ENCODE results near the gene HIPK1. TPM values are rescaled to one million over a fixed set of nuclear protein-coding genes. Genes with fewer than 3 reads are reported as not detected.

Gene HIPK1
- total and polyA plus RNA-seq, 2 of the 13 experiments (the other 11 are each of a cell fraction or from before 2014, with no cell fraction given) = 20.8 to 33.4 TPM

DNA sequence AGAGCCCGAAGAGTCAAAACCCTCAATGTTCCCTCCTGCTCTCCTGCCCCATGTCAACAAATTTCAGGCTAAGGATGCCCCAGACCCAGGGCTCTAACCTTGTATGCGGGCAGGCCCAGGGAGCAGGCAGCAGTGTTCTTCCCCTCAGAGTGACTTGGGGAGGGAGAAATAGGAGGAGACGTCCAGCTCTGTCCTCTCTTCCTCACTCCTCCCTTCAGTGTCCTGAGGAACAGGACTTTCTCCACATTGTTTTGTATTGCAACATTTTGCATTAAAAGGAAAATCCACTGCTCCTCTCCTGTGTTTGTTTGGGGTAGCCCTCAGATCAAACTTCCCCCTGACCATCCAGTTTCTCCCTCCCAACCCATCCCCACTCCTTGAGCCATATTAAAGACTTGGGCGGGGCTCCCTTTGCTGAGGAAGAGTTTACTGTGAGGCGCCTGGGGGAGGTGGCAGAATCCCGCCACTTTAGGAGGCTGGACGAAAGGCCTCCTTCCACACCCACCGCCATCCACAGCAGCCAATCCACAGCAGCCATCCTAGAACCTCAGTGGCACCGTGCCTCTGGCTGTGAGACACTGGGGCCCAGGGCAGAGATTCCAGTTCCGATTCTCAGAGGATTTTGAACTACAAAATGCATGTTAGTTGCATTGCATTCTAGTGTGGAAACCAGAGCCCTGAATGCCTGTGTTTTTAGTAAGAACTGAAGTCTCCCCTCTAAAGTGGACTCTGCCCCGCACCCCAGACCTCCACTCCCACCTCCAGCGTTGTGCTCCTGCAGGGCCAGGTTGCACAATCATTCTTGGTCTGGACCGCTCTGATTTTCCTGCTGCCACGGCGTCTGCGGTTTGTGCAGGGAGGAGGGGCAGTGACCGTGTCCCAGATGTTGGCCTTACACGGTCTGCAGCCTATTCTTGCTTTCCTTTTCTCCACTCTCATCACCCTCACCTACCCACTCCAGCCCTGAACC, 53.1 kb downstream of the HIPK1 start (continued):
- TF ChIP-seq, protein P1, sequence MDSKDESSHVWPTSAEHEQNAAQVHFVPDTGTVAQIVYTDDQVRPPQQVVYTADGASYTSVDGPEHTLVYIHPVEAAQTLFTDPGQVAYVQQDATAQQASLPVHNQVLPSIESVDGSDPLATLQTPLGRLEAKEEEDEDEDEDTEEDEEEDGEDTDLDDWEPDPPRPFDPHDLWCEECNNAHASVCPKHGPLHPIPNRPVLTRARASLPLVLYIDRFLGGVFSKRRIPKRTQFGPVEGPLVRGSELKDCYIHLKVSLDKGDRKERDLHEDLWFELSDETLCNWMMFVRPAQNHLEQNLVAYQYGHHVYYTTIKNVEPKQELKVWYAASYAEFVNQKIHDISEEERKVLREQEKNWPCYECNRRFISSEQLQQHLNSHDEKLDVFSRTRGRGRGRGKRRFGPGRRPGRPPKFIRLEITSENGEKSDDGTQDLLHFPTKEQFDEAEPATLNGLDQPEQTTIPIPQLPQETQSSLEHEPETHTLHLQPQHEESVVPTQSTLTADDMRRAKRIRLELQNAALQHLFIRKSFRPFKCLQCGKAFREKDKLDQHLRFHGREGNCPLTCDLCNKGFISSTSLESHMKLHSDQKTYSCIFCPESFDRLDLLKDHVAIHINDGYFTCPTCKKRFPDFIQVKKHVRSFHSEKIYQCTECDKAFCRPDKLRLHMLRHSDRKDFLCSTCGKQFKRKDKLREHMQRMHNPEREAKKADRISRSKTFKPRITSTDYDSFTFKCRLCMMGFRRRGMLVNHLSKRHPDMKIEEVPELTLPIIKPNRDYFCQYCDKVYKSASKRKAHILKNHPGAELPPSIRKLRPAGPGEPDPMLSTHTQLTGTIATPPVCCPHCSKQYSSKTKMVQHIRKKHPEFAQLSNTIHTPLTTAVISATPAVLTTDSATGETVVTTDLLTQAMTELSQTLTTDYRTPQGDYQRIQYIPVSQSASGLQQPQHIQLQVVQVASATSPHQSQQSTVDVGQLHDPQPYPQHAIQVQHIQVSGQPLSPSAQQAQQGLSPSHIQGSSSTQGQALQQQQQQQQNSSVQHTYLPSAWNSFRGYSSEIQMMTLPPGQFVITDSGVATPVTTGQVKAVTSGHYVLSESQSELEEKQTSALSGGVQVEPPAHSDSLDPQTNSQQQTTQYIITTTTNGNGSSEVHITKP (CRISPR knock-in tag; IDR thresholded peaks at IDR 0.05; ENCODE audit: low read depth) = no peak
- TF ChIP-seq XRCC5 (optimal IDR thresholded peaks at IDR 0.05; ENCODE audit: low read length) (peak; percentile 64), SMARCC2 (IDR thresholded peaks at IDR 0.05) (no peak), ZNF382 (CRISPR knock-in tag; IDR thresholded peaks at IDR 0.05; ENCODE audit: borderline replicate concordance) (no peak), NRL (CRISPR knock-in tag; IDR thresholded peaks at IDR 0.05; ENCODE audit: borderline replicate concordance) (no peak), U2AF1 (optimal IDR thresholded peaks at IDR 0.05; ENCODE audit: low read depth, low read length) (no peak), KLF11 (CRISPR knock-in tag; IDR thresholded peaks at IDR 0.05) (no peak), MAFK (conservative IDR thresholded peaks at IDR 0.05 in 1 of 2, IDR thresholded peaks at IDR 0.05 in 1 of 2; ENCODE audit: low read length in 2 of 2) (no peak), ZSCAN20 (CRISPR knock-in tag; IDR thresholded peaks at IDR 0.05; ENCODE audit: borderline replicate concordance) (no peak), IKZF4 (CRISPR knock-in tag; IDR thresholded peaks at IDR 0.05; ENCODE audit: borderline replicate concordance, low read depth, not compliant biosample characterization) (no peak), ELF4 (CRISPR knock-in tag; IDR thresholded peaks at IDR 0.05; ENCODE audit: borderline replicate concordance) (no peak), JDP2 (CRISPR knock-in tag; IDR thresholded peaks at IDR 0.05; ENCODE audit: borderline replicate concordance) (no peak), PLRG1 (conservative IDR thresholded peaks at IDR 0.05) (no peak), ZNF607 (CRISPR knock-in tag; IDR thresholded peaks at IDR 0.05; ENCODE audit: borderline replicate concordance) (no peak), SIX1 (CRISPR knock-in tag; IDR thresholded peaks at IDR 0.05; ENCODE audit: borderline replicate concordance) (no peak), BRD4 (CRISPR knock-in tag; IDR thresholded peaks at IDR 0.05) (no peak), ZNF746 (CRISPR knock-in tag; IDR thresholded peaks at IDR 0.05) (0 out of 2 replicates have a peak, but pooled peaks have one; percentile 48), NBN (conservative IDR thresholded peaks at IDR 0.05) (no peak), TBP (CRISPR knock-in tag; IDR thresholded peaks at IDR 0.05) (no peak), RELA (CRISPR knock-in tag; IDR thresholded peaks at IDR 0.05) (no peak), ZNF589 (CRISPR knock-in tag; conservative IDR thresholded peaks at IDR 0.05) (no peak)
- TF ChIP-seq, protein P2, sequence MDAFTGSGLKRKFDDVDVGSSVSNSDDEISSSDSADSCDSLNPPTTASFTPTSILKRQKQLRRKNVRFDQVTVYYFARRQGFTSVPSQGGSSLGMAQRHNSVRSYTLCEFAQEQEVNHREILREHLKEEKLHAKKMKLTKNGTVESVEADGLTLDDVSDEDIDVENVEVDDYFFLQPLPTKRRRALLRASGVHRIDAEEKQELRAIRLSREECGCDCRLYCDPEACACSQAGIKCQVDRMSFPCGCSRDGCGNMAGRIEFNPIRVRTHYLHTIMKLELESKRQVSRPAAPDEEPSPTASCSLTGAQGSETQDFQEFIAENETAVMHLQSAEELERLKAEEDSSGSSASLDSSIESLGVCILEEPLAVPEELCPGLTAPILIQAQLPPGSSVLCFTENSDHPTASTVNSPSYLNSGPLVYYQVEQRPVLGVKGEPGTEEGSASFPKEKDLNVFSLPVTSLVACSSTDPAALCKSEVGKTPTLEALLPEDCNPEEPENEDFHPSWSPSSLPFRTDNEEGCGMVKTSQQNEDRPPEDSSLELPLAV (CRISPR knock-in tag; conservative IDR thresholded peaks at IDR 0.05; ENCODE audit: low read depth) = no peak
- TF ChIP-seq, protein P3, sequence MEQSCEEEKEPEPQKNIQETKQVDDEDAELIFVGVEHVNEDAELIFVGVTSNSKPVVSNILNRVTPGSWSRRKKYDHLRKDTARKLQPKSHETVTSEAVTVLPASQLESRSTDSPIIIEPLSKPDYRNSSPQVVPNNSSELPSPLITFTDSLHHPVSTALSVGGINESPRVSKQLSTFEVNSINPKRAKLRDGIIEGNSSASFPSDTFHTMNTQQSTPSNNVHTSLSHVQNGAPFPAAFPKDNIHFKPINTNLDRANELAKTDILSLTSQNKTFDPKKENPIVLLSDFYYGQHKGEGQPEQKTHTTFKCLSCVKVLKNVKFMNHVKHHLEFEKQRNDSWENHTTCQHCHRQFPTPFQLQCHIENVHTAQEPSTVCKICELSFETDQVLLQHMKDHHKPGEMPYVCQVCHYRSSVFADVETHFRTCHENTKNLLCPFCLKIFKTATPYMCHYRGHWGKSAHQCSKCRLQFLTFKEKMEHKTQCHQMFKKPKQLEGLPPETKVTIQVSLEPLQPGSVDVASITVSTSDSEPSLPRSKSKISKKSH (CRISPR knock-in tag; IDR thresholded peaks at IDR 0.05; ENCODE audit: borderline replicate concordance) = no peak
